ENCODE data around the gene STEAP1.

The STEAP1 gene

DNA sequence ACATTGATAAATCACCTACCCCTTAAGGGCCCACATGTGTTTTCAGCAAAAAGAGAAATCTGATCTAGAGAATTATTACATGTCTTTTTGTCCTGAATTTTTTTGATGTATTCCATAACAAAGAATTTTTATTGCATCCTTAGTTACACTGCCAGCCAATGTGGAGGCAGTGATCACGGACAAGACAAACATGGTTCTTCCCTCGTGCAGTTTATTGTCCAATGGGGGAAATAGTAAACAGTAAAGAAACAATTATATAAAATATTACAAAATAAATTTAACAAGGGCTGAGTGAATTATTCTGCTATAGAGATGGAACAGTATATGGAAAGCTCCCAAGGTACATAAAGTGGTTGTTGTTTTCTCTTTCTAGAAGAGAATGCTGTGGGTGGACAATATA lies 59.3 kb downstream of the STEAP1 start:
- no peak for DNase-seq
